Measurements from ENCODE around the gene MYO5B. TPM values are rescaled to one million over a fixed set of nuclear protein-coding genes. Genes with fewer than 3 reads are reported as not detected.
"Not testable (repeated sequence)": the region's sequence is repeated elsewhere in the genome, so short reads cannot be mapped to it uniquely, and the experiment has no call there.

Gene MYO5B
- total RNA-seq, 4 donors from 2014 or later: 2.0 to 13.9 (median 5.3) TPM

DNA sequence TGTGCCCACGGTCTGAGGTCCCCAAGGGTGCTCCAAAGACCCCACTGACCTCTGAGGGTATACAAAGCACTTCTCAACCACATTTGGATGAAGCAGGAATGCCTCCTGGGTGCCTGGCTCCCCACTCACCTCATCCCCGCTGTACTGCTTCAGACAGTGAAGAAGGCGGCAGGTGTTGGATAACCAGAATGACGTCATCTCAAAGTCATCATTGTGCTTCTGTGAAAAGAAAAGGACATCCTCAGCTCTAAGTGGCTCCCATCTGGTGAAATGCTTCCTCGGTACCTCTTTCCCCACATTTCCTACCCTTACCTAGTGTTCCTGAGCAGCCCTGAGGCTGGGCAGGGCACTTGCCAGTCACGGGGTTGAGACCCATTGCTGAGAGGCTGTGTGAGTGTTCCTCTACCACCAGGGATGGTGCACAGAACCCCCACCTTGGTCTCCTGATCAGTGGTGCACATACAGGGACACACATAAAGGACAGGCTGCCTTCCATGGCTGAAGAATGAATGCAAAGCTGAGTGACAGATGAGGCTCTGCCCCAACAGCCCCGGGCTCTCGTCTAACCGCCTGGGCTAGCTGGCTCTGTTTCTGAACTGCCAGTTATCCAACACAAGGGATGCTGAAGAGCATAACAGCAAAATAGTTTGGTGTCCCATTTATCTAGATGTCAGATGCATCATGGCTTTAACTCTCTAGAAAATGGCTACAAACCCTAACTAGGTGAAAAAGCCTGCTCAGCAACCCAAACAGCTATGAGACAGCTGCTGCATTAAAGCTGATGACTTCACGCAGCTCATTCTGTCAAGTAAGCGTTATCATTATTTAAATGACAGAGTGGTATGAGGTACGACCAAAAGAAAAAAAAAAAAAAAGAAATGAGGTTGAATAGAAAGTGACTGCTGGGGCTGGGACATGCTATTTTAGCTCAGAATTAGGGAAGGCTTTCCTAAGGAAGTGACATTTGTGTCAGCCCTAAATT lies 353.4 kb downstream of the MYO5B start:
- Histone ChIP-seq H3K27ac (replicated peaks in 1 of 4) (no peak overlapping the region), H3K4me3 (no peak overlapping the region), H3K9me3 (no peaks in the 10 kb centered on the region), H3K27me3 (peaks cover 0 to 14% (median 0%) of the 10 kb centered on the region in 4 donors), H3K4me1 (peaks cover 0 to 12% (median 11%) of the 10 kb centered on the region in 4 donors), H3K36me3 (no peaks in the 10 kb centered on the region)
- no peak for DNase-seq (ENCODE audit: extremely low spot score)
- WGBS: 84% methylated on average over 12 of the region's 12 CpGs
- intact Hi-C loops (cut with DNase I): no loop called here
- TF ChIP-seq POLR2AphosphoS5 (IDR thresholded peaks at IDR 0.05): no peak
- no peak for TF ChIP-seq POLR2A (IDR thresholded peaks at IDR 0.05; ENCODE audit: low read depth)
- TF ChIP-seq EP300 (IDR thresholded peaks at IDR 0.05): no peak
- TF ChIP-seq, protein P1, sequence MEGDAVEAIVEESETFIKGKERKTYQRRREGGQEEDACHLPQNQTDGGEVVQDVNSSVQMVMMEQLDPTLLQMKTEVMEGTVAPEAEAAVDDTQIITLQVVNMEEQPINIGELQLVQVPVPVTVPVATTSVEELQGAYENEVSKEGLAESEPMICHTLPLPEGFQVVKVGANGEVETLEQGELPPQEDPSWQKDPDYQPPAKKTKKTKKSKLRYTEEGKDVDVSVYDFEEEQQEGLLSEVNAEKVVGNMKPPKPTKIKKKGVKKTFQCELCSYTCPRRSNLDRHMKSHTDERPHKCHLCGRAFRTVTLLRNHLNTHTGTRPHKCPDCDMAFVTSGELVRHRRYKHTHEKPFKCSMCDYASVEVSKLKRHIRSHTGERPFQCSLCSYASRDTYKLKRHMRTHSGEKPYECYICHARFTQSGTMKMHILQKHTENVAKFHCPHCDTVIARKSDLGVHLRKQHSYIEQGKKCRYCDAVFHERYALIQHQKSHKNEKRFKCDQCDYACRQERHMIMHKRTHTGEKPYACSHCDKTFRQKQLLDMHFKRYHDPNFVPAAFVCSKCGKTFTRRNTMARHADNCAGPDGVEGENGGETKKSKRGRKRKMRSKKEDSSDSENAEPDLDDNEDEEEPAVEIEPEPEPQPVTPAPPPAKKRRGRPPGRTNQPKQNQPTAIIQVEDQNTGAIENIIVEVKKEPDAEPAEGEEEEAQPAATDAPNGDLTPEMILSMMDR (IDR thresholded peaks at IDR 0.05): no peak

DNA sequence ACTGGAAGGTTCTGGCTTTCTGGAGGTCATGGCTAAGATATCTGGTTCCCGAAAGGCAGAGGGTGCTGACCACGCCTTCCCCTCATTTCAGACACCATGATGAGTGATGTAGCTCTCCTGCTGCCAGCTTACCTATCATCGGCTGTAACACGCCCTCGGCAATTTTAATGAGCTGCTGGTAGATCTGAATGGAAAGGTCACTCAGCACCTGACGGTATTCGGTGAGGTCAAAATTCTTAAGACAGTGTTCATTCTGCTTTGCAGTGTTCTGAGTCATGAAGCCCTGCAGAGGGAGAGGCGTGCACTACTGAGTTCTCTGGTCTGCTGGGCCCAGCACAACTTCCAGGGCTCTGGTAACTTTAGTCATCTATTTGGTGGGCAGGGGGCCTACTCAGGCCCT lies 355.9 kb downstream of the MYO5B start:
- H3K4me1 ChIP-seq: no peaks in the 10 kb centered on the region
- no peaks in the 10 kb centered on the region for H3K36me3 ChIP-seq
- no peaks in the 10 kb centered on the region for H3K27me3 ChIP-seq
- H3K9me3 ChIP-seq: no peaks in the 10 kb centered on the region
- no peak for TF ChIP-seq POLR2AphosphoS5 (IDR thresholded peaks at IDR 0.05)
- no peak for TF ChIP-seq POLR2A (IDR thresholded peaks at IDR 0.05; ENCODE audit: low read depth)
- TF ChIP-seq, protein P1 (IDR thresholded peaks at IDR 0.05): no peak
- TF ChIP-seq EP300 (IDR thresholded peaks at IDR 0.05): no peak
- H3K27ac ChIP-seq (replicated peaks in 1 of 4): no peak overlapping the region
- DNase-seq (ENCODE audit: extremely low spot score): peak; percentile 79
- no peak overlapping the region for H3K4me3 ChIP-seq
- WGBS: 92% methylated on average over 8 of the region's 8 CpGs
- intact Hi-C loops (cut with DNase I): no loop called here

DNA sequence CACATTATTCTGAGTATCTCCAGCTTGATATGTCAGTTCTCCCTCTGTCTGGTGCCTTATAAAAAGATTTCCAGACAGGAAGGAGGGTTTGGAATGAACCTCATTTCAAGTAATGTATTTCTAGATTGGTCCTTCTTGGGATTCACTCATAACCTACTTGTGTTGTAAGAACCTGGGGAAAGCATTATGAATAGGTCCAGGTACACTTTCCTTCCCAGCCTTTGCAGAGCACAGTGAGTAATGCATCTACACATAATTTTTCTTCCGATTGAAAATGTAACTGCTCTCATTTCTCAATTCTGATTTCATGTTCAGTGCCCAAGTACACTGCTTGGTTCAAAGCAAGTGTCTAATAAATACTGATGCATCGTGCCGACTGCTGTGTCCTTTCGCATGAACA lies 356.6 kb downstream of the MYO5B start:
- WGBS: 95% methylated on average over 4 of the region's 4 CpGs

DNA sequence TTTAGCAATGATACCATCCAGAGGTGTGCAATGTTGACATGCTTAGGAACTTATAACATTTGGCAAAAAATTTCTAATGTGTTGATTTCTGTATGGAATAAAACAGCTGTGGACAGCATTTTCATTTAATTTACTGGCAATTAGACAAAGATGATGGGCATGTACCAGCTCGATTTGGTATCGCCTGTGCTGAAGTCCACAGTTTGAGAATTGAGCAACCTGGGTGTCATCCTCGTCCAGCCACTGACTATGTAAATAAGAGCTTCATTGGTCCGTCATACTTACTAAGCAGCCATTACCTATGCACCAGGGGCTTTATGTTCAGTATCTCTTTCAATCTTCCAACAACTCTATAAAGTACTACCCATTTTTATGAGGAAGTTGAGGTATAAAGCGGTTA lies 357.1 kb downstream of the MYO5B start:
- Histone ChIP-seq H3K27me3 (no peaks in the 10 kb centered on the region), H3K4me1 (no peaks in the 10 kb centered on the region), H3K27ac (replicated peaks in 1 of 4) (no peak overlapping the region), H3K9me3 (no peaks in the 10 kb centered on the region), H3K4me3 (no peak overlapping the region), H3K36me3 (no peaks in the 10 kb centered on the region)
- peak; percentile 26 for DNase-seq (ENCODE audit: extremely low spot score)
- WGBS: 90% methylated on average over 5 of the region's 5 CpGs
- intact Hi-C loops (cut with DNase I): no loop called here
- TF ChIP-seq POLR2A (IDR thresholded peaks at IDR 0.05; ENCODE audit: low read depth) (no peak), EP300 (IDR thresholded peaks at IDR 0.05) (no peak), POLR2AphosphoS5 (IDR thresholded peaks at IDR 0.05) (no peak)
- TF ChIP-seq, protein P1 (IDR thresholded peaks at IDR 0.05): no peak

More for the DNA sequence above, 356.6 kb downstream of the MYO5B start:
- DNase-seq (ENCODE audit: extremely low spot score): peak; percentile 68
- no peak for TF ChIP-seq POLR2A (IDR thresholded peaks at IDR 0.05; ENCODE audit: low read depth)
- TF ChIP-seq, protein P1 (IDR thresholded peaks at IDR 0.05): no peak
- Histone ChIP-seq H3K4me1 (no peaks in the 10 kb centered on the region), H3K27ac (replicated peaks in 1 of 4) (no peak overlapping the region), H3K4me3 (no peak overlapping the region), H3K27me3 (no peaks in the 10 kb centered on the region), H3K9me3 (no peaks in the 10 kb centered on the region), H3K36me3 (no peaks in the 10 kb centered on the region)
- intact Hi-C loops (cut with DNase I): no loop called here

DNA sequence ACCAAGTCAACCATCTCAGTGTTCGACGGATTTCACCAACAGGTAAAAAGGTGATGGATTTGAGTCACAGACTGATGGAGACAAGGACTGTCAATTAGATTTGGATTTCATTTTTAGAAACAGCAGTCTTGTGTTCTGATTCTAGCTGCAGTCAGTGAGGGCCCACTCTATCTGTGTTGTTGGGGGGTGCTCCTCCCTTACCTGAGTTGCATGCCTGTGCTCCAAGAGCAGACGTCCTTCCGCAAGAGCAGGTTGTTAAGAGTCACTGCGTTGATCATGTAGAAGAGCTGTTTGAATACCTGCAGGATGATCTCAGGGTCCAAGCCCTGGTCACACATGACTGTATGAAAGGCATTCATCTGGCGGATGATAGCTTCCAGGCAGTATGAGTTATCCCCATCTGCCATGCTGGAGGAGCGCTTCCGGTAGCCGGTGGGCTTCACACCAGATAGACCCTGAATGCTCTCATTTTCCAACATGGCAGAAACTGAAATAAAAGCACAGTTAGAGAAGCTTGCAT lies 357.6 kb downstream of the MYO5B start:
- H3K4me3 ChIP-seq; H3K4me1 ChIP-seq; H3K27me3 ChIP-seq; H3K27ac ChIP-seq (replicated peaks in 1 of 4); intact Hi-C loops (cut with DNase I); H3K36me3 ChIP-seq; H3K9me3 ChIP-seq: not testable (repeated sequence)
- WGBS: 93% methylated on average over 9 of the region's 9 CpGs
- peak; percentile 53 for DNase-seq (ENCODE audit: extremely low spot score)

Measured in esophagus muscularis mucosa (tissue), 4 donors.